Esophagus squamous epithelium (tissue), 5 donors: Measurements from ENCODE around the gene CKMT1A. TPM values are rescaled to one million over a fixed set of nuclear protein-coding genes. Genes with fewer than 3 reads are reported as not detected.
"Not testable (repeated sequence)": the region's sequence is repeated elsewhere in the genome, so short reads cannot be mapped to it uniquely, and the experiment has no call there.

ENCODE experiments used
- DNase-seq: peaks from one replicate; lab custom pipeline; 2025; lab: John Stamatoyannopoulos, UW
- H3K27ac ChIP-seq, 4 donors: fragments of 200-600 bp; sonication (generic); one replicate each; pipeline ENCODE4 v1.5.1; 2016 to 2019; ENCODE audit warnings: mild to moderate bottlenecking in 1 of 4
- H3K27me3 ChIP-seq, 4 donors: fragments of 200-600 bp; sonication (generic); 1 replicate in 3 of 4; 2 replicates in 1 of 4; pipeline versions ENCODE4 v1.5.1 to v1.6.0; 2017 to 2021; ENCODE audit warnings: antibody characterized with exemption in 1 of 4
- H3K36me3 ChIP-seq, 3 donors: fragments of 200-600 bp; sonication (generic); one replicate each; pipeline ENCODE4 v1.5.1; 2016 to 2019
- H3K4me1 ChIP-seq, 3 donors: fragments of 200-600 bp; sonication (generic); one replicate each; pipeline ENCODE4 v1.5.1; 2017 to 2019
- H3K4me3 ChIP-seq, 4 donors: fragments of 200-600 bp; sonication (generic); 1 replicate in 3 of 4; 2 replicates in 1 of 4; pipeline ENCODE4 v1.5.1; 2016 to 2019; ENCODE audit warnings: mild to moderate bottlenecking in 2 of 4, moderate library complexity in 1 of 4
- H3K9me3 ChIP-seq, 3 donors: fragments of 200-600 bp; sonication (generic); one replicate each; pipeline ENCODE4 v1.5.1; 2016 to 2019
- CTCF ChIP-seq, 6 experiments: fragments of 450-650 bp in 4 of 6; fragments of 200-600 bp in 2 of 6; sonication (generic) in 2 of 6; IDR thresholded peaks; one replicate each; pipeline ENCODE4 v1.5.1; 2016 to 2019; ENCODE audit warnings: antibody characterized with exemption in 6 of 6, mild to moderate bottlenecking in 4 of 6, moderate library complexity in 4 of 6
- POLR2A ChIP-seq, 4 donors: fragments of 450-650 bp; IDR thresholded peaks; one replicate each; pipeline ENCODE4 v1.6.1; 2017; ENCODE audit warnings: antibody characterized with exemption in 4 of 4, mild to moderate bottlenecking in 4 of 4, moderate library complexity in 3 of 4
- WGBS, 2 donors: methylation state at CpG; one replicate each; pipeline ENCODE4 v1.1.5; 2018; 5-methylcytosine and 5-hydroxymethylcytosine counted together
- intact Hi-C: fragments of 100-400 bp; cut with DNase I; formaldehyde crosslinking; loops from one replicate; pipeline ENCODE4 v1.15.0; 2022
- small RNA-seq, 4 donors: library from RNA; depleted of rRNA; stranded (forward); fragments of <200 nt; gene quantifications; one replicate each; pipeline ENCODE3, GENCODE V24; 2016
- total RNA-seq, 4 donors: library from RNA; depleted of rRNA; stranded (reverse); fragments of >200 nt; gene quantifications; one replicate each; pipeline ENCODE4 v1.1.0, GENCODE V29; 2016
- donor health status: DM: yes; HTN: yes; CAD: no.

The CKMT1A gene
- total RNA-seq, 4 donors from 2014 or later: 53.1 to 128 (median 93.6) TPM

DNA sequence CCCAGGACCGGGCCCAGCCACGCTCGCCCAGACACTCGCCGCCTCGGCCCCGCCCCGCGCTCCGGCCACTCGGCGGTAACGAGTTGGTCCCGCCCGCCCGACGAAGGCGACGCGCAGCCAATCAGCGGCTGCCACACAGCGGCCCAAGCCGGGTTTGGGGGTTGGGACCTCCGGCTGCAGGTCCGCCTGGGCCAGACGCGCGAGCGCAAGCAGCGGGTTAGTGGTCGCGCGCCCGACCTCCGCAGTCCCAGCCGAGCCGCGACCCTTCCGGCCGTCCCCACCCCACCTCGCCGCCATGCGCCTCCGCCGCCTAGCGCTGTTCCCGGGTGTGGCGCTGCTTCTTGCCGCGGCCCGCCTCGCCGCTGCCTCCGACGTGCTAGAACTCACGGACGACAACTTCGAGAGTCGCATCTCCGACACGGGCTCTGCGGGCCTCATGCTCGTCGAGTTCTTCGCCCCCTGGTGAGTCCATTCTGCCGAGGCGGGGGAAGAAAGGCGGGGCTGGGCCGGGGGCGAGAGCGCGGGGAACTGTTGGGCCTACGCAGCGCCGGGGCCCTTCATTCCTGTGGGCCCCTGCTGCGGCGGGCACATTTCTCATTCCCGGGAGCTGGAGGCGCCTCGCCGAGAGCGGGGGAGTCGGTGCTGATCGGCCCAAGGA lies 52.7 kb downstream of the CKMT1A start, which contains the start of gene PDIA3:
Gene PDIA3, plus strand, starts transcription at position 194 of the 658 bp plus-strand sequence. Its CDS starts 102 bp downstream, at position 296.
- H3K36me3 ChIP-seq, intact Hi-C loops, H3K9me3 ChIP-seq, H3K27me3 ChIP-seq: not testable (repeated sequence)
- peak in 3 of 6 experiments; percentile 38 to 60 (median 51) for TF ChIP-seq CTCF (IDR thresholded peaks at IDR 0.05)
- peak in 3 of 4 donors; percentile 92 to 98 (median 94) for TF ChIP-seq POLR2A (IDR thresholded peaks at IDR 0.05)
- H3K27ac ChIP-seq: peak within 1 kb of the TSS; percentile 93 to 98 (median 96)
- peak; percentile 53 for DNase-seq
- H3K4me3 ChIP-seq: peak within 1 kb of the TSS; percentile 77 to 90 (median 85)
- WGBS, 2 donors: 0% methylated on average over 2 to 11 of the region's 84 CpGs
- peaks cover 27 to 49% (median 33%) of the 10 kb centered on the region in 3 donors for H3K4me1 ChIP-seq

- H3K36me3 ChIP-seq, intact Hi-C loops, H3K27me3 ChIP-seq, H3K9me3 ChIP-seq, DNase-seq: not testable (repeated sequence)
- H3K4me1 ChIP-seq: peaks cover 30 to 54% (median 33%) of the 10 kb centered on the region in 3 donors
- H3K27ac ChIP-seq: peak overlapping the region; percentile 93 to 98 (median 96)
- 0 to 4% methylated on average over 10 to 12 of the region's 12 CpGs for WGBS, 2 donors
- peak overlapping the region; percentile 77 to 90 (median 85) for H3K4me3 ChIP-seq
Observed at GRCh38 chr15:43746903-43747309, 53.2 kb downstream of the CKMT1A start.

- H3K27me3 ChIP-seq: no peaks in the 10 kb centered on the region
- no peak for DNase-seq
- peak overlapping the region in 2 of 4 donors; percentile 84 to 86 for H3K4me3 ChIP-seq
- H3K4me1 ChIP-seq: peaks cover 30 to 59% (median 33%) of the 10 kb centered on the region in 3 donors
- 40 to 47% methylated on average over 3 of the region's 3 CpGs for WGBS, 2 donors
- H3K36me3 ChIP-seq: peaks cover 0 to 22% (median 0%) of the 10 kb centered on the region in 3 donors
- intact Hi-C loops: no loop called here
- H3K27ac ChIP-seq: peak overlapping the region in 1 of 4 donors; percentile 98
- H3K9me3 ChIP-seq: no peaks in the 10 kb centered on the region
- TF ChIP-seq POLR2A (IDR thresholded peaks at IDR 0.05): no peak
Observed at GRCh38 chr15:43748376-43748775, 54.7 kb downstream of the CKMT1A start.

Small RNA genes within 50 kb of the gene (small RNA-seq; reads per million reads assigned to genes)
- gene PDIA3P2 (0 reads per million in 4 donors), gene RNU6-353P (0 reads per million in 4 donors), gene RNU6-354P (0 reads per million in 4 donors)

Other genes starting within 250 kb of the CKMT1A start
- 10 to 100 TPM; 11.9 to 27.6 (median 20.6) TPM for gene TP53BP1, start 200.7 kb upstream of the CKMT1A start, total RNA-seq
- 1 to 10 TPM in 2 of 4 donors, under 1 TPM in 2; 0.53 to 5.9 (median 2.3) TPM for gene MAP1A, start 176.3 kb upstream of the CKMT1A start, total RNA-seq
- 10 to 100 TPM; 21.4 to 33.0 (median 26.7) TPM for gene PPIP5K1, start 103.7 kb upstream of the CKMT1A start, total RNA-seq
- gene CKMT1B, start 99.8 kb upstream of the CKMT1A start, total RNA-seq: 100 to 1,000 TPM in 2 of 4 donors, 10 to 100 TPM in 2; 60.7 to 159 (median 87.4) TPM
- gene STRC, start 75.1 kb upstream of the CKMT1A start, total RNA-seq: 1 to 10 TPM in 1 of 4 donors, under 1 TPM in 1, not detected in 2; 0.03 to 1.1 TPM
- gene CATSPER2, start 45.0 kb upstream of the CKMT1A start, total RNA-seq: 1 to 10 TPM in 3 of 4 donors, not detected in 1; 2.4 to 3.8 (median 2.7) TPM
- gene PDIA3, start 52.6 kb downstream of the CKMT1A start, total RNA-seq: 100 to 1,000 TPM in 3 of 4 donors, 10 to 100 TPM in 1; 74.6 to 155 (median 129) TPM
- gene ELL3, start 83.1 kb downstream of the CKMT1A start, total RNA-seq: 10 to 100 TPM; 16.9 to 40.4 (median 29.9) TPM
- gene SERF2, start 98.5 kb downstream of the CKMT1A start, total RNA-seq: 100 to 1,000 TPM; 520 to 903 (median 765) TPM
- gene SERINC4, start 106.4 kb downstream of the CKMT1A start, total RNA-seq: under 1 TPM in 1 of 4 donors, not detected in 3; 0.19 TPM
- 1 to 10 TPM; 2.0 to 9.3 (median 5.8) TPM for gene HYPK, start 106.7 kb downstream of the CKMT1A start, total RNA-seq
- 10 to 100 TPM; 14.5 to 21.6 (median 18.4) TPM for gene MFAP1, start 130.8 kb downstream of the CKMT1A start, total RNA-seq
- 10 to 100 TPM in 2 of 4 donors, 1 to 10 TPM in 2; 4.6 to 15.8 (median 10.3) TPM for gene WDR76, start 133.1 kb downstream of the CKMT1A start, total RNA-seq